CD8-positive, alpha-beta memory T cell (primary cell): ENCODE results near the gene ZNF407. TPM values are rescaled to one million over a fixed set of nuclear protein-coding genes. Genes with fewer than 3 reads are reported as not detected.

Experiments
- CTCF ChIA-PET: fragments of 350-600 bp; sonication (Branson Sonifier 250); formaldehyde crosslinking; loops from one replicate; lab custom pipeline; 2021; ENCODE audit warnings: antibody characterized with exemption; lab: Charles Lee
- POLR2A ChIA-PET: fragments of 350-600 bp; sonication (Branson Sonifier 250); formaldehyde crosslinking; loops from one replicate; lab custom pipeline; 2021; ENCODE audit warnings: antibody characterized with exemption; lab: Charles Lee
- DNase-seq, 5 donors: peaks; one replicate each; pipeline versions ENCODE4 v3.0.0 to v3.0.0-alpha.2; 2020 to 2022; ENCODE audit warnings: mixed read lengths in 1 of 5
- H3K27ac ChIP-seq: one replicate; pipeline ENCODE4 v1.7.0; 2013; ENCODE audit warnings: low read depth, mild to moderate bottlenecking, low read length, moderate library complexity
- H3K27me3 ChIP-seq: 2 replicates; pipeline ENCODE4 v1.7.0; 2013; ENCODE audit warnings: low read length, mild to moderate bottlenecking; ENCODE audit not compliant: insufficient read depth, poor library complexity, severe bottlenecking
- H3K36me3 ChIP-seq: 2 replicates; pipeline ENCODE4 v1.7.0; 2013; ENCODE audit warnings: mild to moderate bottlenecking, low read length, moderate library complexity; ENCODE audit not compliant: insufficient read depth
- H3K4me1 ChIP-seq: 2 replicates; pipeline ENCODE4 v1.7.0; 2013; ENCODE audit warnings: mild to moderate bottlenecking, low read length, moderate library complexity; ENCODE audit not compliant: insufficient read depth
- H3K4me3 ChIP-seq: 2 replicates; pipeline ENCODE4 v1.7.0; 2013; ENCODE audit warnings: mild to moderate bottlenecking, low read length
- H3K9me3 ChIP-seq: 2 replicates; pipeline ENCODE4 v1.7.0; 2013; ENCODE audit warnings: mild to moderate bottlenecking, low read length
- H3K27ac Mint-ChIP-seq, 8 donors: one replicate each; pipeline ENCODE4 v1.8.0; 2020 to 2021; ENCODE audit warnings: mixed read lengths in 8 of 8, mild to moderate bottlenecking in 6 of 8, inconsistent platforms in 3 of 8, moderate library complexity in 3 of 8
- H3K27me3 Mint-ChIP-seq, 2 donors: one replicate each; pipeline ENCODE4 v1.8.0; 2020 to 2021; ENCODE audit warnings: mixed read lengths in 2 of 2, mild to moderate bottlenecking in 1 of 2, moderate library complexity in 1 of 2
- H3K36me3 Mint-ChIP-seq, 3 donors: one replicate each; pipeline ENCODE4 v1.8.0; 2020 to 2021; ENCODE audit warnings: mixed read lengths in 3 of 3, inconsistent platforms in 1 of 3, mild to moderate bottlenecking in 1 of 3
- H3K4me1 Mint-ChIP-seq, 3 donors: one replicate each; pipeline ENCODE4 v1.8.0; 2020 to 2021; ENCODE audit warnings: mixed read lengths in 3 of 3, inconsistent platforms in 1 of 3, mild to moderate bottlenecking in 1 of 3
- H3K4me3 Mint-ChIP-seq, 7 donors: one replicate each; pipeline ENCODE4 v1.8.0; 2020 to 2021; ENCODE audit warnings: mixed read lengths in 7 of 7, mild to moderate bottlenecking in 6 of 7, moderate library complexity in 4 of 7, inconsistent platforms in 2 of 7
- H3K9me3 Mint-ChIP-seq, 5 donors: one replicate each; pipeline ENCODE4 v1.8.0; 2020 to 2022; ENCODE audit warnings: mixed read lengths in 5 of 5, mild to moderate bottlenecking in 3 of 5, moderate library complexity in 2 of 5, inconsistent platforms in 1 of 5
- polyA plus RNA-seq: library from polyadenylated mRNA; unstranded; fragments of 300-500 nt; fragmentation: Illumina TruSeq; gene quantifications from one replicate; pipeline ENCODE4 v1.2.3, GENCODE V29; 2021
- total RNA-seq, 2 experiments: library from RNA; stranded (reverse); gene quantifications; one replicate each; pipeline ENCODE4 v1.2.3, GENCODE V29; 2021

The ZNF407 gene
- total and polyA plus RNA-seq, 3 experiments from 2014 or later = 4.1 to 15.5 (median 14.9) TPM

DNA sequence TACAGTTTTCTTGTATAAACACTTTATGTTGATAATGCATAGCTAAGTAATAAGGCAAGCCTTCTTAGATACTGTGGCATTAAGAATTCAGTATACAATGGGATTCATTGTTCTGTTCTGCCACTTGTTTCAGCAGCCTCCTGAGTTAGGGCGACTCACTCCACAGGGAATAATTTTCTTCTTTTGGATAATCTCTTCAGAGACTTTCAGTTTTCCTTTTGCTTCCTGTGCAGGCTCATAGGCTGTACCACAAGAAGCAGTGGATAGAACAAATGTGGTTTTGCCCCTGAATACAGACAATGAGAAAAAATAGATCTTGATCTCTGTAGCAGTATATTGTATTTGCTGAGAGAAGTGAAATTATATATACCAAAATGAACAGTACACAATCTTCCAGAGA, 298.0 kb downstream of the ZNF407 start:
- H3K36me3 ChIP-seq = no peaks in the 10 kb centered on the region
- H3K27me3 ChIP-seq = no peaks in the 10 kb centered on the region
- no peak overlapping the region for H3K27ac ChIP-seq
- H3K36me3 Mint-ChIP-seq = peaks cover 0 to 13% (median 10%) of the 10 kb centered on the region in 3 donors
- POLR2A ChIA-PET = no interaction called here
- H3K4me1 ChIP-seq = no peaks in the 10 kb centered on the region
- no peak overlapping the region for H3K4me3 ChIP-seq
- H3K4me1 Mint-ChIP-seq = peaks cover 7 to 19% (median 16%) of the 10 kb centered on the region in 3 donors
- no peak for DNase-seq
- H3K4me3 Mint-ChIP-seq = no peak overlapping the region
- H3K27ac Mint-ChIP-seq = no peak overlapping the region
- CTCF ChIA-PET = no interaction called here
- no peaks in the 10 kb centered on the region for H3K9me3 ChIP-seq
- H3K27me3 Mint-ChIP-seq = no peaks in the 10 kb centered on the region
- H3K9me3 Mint-ChIP-seq = no peaks in the 10 kb centered on the region

- no peak overlapping the region for H3K4me3 Mint-ChIP-seq
- no peaks in the 10 kb centered on the region for H3K27me3 Mint-ChIP-seq
- no peaks in the 10 kb centered on the region for H3K4me1 ChIP-seq
- DNase-seq = peak; percentile 21 to 71 (median 31)
- no peak overlapping the region for H3K27ac ChIP-seq
- H3K36me3 ChIP-seq = no peaks in the 10 kb centered on the region
- peak overlapping the region in 3 of 8 donors; percentile 1 to 48 (median 13) for H3K27ac Mint-ChIP-seq
- no peaks in the 10 kb centered on the region for H3K9me3 ChIP-seq
- peaks cover 7 to 27% (median 23%) of the 10 kb centered on the region in 3 donors for H3K4me1 Mint-ChIP-seq
- no peaks in the 10 kb centered on the region for H3K9me3 Mint-ChIP-seq
- no peaks in the 10 kb centered on the region for H3K27me3 ChIP-seq
- H3K36me3 Mint-ChIP-seq = peaks cover 0 to 9% (median 8%) of the 10 kb centered on the region in 3 donors
- H3K4me3 ChIP-seq = no peak overlapping the region
- ChIA-PET CTCF (interaction anchor here (0.9 to 1.5 kb wide), 5 partner anchors 144 to 584 kb away, joined by 3 to 5 read pairs (median 3); no protein-coding TSS in a partner anchor), POLR2A (interaction anchor here (0.5 kb wide), 1 partner anchor 314 kb away, joined by 7 read pairs; the partner anchor contains the start of gene TSHZ1)
These were observed 298.8 kb downstream of the ZNF407 start for GRCh38 chr18:74896390-74896991.

- no peaks in the 10 kb centered on the region for H3K4me1 ChIP-seq
These were observed 300.4 kb downstream of the ZNF407 start for GRCh38 chr18:74897971-74898657.

DNA sequence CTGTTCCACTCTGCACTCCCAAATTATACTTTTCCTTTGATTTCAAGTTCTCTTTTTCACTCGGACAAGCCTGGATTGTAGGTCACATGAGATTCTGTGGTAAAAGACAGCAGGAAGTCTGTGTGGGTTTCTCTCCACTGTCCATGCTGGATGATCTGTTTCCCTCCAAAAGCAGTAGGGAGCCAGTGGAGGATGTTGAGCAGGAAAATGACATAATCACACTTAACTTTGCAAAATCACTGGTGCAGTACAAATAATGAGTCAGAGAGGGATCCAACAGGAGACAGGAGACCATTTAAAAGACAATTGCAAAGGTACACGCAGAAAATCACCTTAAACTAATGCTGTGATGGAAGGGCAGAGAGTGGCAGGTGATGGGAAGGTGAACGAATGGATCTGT, 301.3 kb downstream of the ZNF407 start:
- H3K27ac ChIP-seq = no peak overlapping the region
- Mint-ChIP-seq H3K27ac (peak overlapping the region in 1 of 8 donors; percentile 66), H3K9me3 (no peaks in the 10 kb centered on the region), H3K27me3 (no peaks in the 10 kb centered on the region), H3K36me3 (peaks cover 0 to 16% (median 9%) of the 10 kb centered on the region in 3 donors), H3K4me1 (peaks cover 7 to 30% (median 23%) of the 10 kb centered on the region in 3 donors), H3K4me3 (peak overlapping the region in 1 of 7 donors; percentile 48)
- DNase-seq = no peak
- CTCF ChIA-PET = no interaction called here
- no peaks in the 10 kb centered on the region for H3K36me3 ChIP-seq
- no peaks in the 10 kb centered on the region for H3K27me3 ChIP-seq
- H3K4me3 ChIP-seq = no peak overlapping the region
- no peaks in the 10 kb centered on the region for H3K9me3 ChIP-seq
- H3K4me1 ChIP-seq = no peaks in the 10 kb centered on the region
- POLR2A ChIA-PET = no interaction called here

More at GRCh38 chr18:74897971-74898657, 300.4 kb downstream of the ZNF407 start:
- no peak overlapping the region for H3K27ac ChIP-seq
- POLR2A ChIA-PET = no interaction called here
- no peaks in the 10 kb centered on the region for H3K36me3 ChIP-seq
- CTCF ChIA-PET = no interaction called here
- Mint-ChIP-seq H3K36me3 (peaks cover 0 to 16% (median 9%) of the 10 kb centered on the region in 3 donors), H3K4me1 (peaks cover 7 to 30% (median 23%) of the 10 kb centered on the region in 3 donors), H3K27me3 (no peaks in the 10 kb centered on the region), H3K4me3 (no peak overlapping the region), H3K27ac (peak overlapping the region in 1 of 8 donors; percentile 63), H3K9me3 (no peaks in the 10 kb centered on the region)
- H3K9me3 ChIP-seq = no peaks in the 10 kb centered on the region
- no peaks in the 10 kb centered on the region for H3K27me3 ChIP-seq
- DNase-seq = no peak
- no peak overlapping the region for H3K4me3 ChIP-seq

GRCh38 chr18:74899554-74899953, 301.9 kb downstream of the ZNF407 start:
- no peaks in the 10 kb centered on the region for H3K27me3 ChIP-seq
- H3K4me3 ChIP-seq = no peak overlapping the region
- H3K27me3 Mint-ChIP-seq = no peaks in the 10 kb centered on the region
- ChIA-PET POLR2A (no interaction called here), CTCF (no interaction called here)
- H3K36me3 ChIP-seq = no peaks in the 10 kb centered on the region
- no peaks in the 10 kb centered on the region for H3K4me1 ChIP-seq
- H3K9me3 Mint-ChIP-seq = no peaks in the 10 kb centered on the region
- H3K27ac Mint-ChIP-seq = peak overlapping the region in 3 of 8 donors; percentile 56 to 66 (median 64)
- H3K4me1 Mint-ChIP-seq = peaks cover 7 to 30% (median 23%) of the 10 kb centered on the region in 3 donors
- no peak overlapping the region for H3K27ac ChIP-seq
- H3K36me3 Mint-ChIP-seq = peaks cover under 1 to 19% (median 14%) of the 10 kb centered on the region in 3 donors
- DNase-seq = no peak
- H3K9me3 ChIP-seq = no peaks in the 10 kb centered on the region
- H3K4me3 Mint-ChIP-seq = peak overlapping the region in 1 of 7 donors; percentile 48

DNA sequence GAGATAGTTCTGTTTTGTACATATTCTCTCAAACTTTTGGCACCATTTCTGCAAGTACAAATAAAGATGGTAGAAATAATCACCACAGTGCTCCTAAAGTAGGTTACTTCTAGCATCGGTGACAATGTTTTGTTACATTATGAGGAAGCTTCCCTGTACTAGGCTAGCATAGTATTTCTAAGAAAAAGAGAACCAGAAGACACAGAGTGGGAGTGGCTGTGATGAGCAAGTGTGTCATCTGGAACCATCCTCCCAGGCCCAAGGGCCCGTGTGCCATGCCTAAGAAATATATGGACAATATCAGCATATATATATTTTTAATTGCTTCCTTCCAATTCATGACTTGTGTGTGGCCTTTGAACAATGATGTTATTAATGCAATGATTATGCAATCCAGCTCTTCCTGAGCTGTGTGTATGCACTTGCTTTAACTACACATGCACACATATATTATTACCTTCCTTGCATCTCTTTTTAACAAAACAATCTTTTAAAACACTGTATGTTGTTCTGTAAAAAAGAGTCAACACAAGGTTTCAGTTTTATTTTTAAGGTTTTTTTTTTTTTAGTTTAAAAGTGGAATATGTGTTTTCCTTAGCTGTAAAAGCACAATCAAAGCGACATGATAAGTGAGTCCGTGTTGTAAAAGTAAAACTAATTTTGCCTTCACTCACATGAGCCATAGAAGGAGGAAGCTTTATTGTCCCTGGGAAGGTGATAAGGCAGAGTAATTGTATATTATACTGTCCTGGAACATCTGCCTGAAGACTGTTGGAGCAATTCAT, 303.9 kb downstream of the ZNF407 start:
- ChIA-PET CTCF (interaction anchor here (1.4 kb wide), 1 partner anchor 260 kb away, joined by 3 read pairs; no protein-coding TSS in a partner anchor), POLR2A (no interaction called here)
- H3K4me3 ChIP-seq = no peak overlapping the region
- H3K27ac ChIP-seq = no peak overlapping the region
- Mint-ChIP-seq H3K27me3 (no peaks in the 10 kb centered on the region), H3K27ac (peak overlapping the region in 3 of 8 donors; percentile 6 to 91 (median 79)), H3K4me3 (peak overlapping the region in 1 of 7 donors; percentile 55), H3K36me3 (peaks cover 3 to 26% (median 21%) of the 10 kb centered on the region in 3 donors), H3K4me1 (peaks cover 3 to 26% (median 22%) of the 10 kb centered on the region in 3 donors), H3K9me3 (no peaks in the 10 kb centered on the region)
- no peaks in the 10 kb centered on the region for H3K27me3 ChIP-seq
- no peaks in the 10 kb centered on the region for H3K4me1 ChIP-seq
- no peaks in the 10 kb centered on the region for H3K36me3 ChIP-seq
- no peak for DNase-seq
- H3K9me3 ChIP-seq = no peaks in the 10 kb centered on the region

DNA sequence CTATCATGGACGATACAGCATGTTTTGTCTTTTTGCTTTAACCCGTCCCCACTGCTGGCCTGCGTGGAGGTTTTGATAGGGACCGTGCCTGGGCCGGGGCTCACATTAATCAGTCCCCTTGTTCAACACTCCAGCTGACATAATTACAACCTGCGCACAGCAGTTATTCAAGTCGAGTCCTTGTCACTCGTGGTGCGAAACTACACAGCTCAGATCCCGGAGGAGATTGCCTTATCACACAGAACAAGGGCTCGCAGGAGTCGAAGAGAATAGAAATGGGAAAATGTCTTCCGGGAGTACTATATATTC, 304.4 kb downstream of the ZNF407 start:
- no peaks in the 10 kb centered on the region for H3K4me1 ChIP-seq
- Mint-ChIP-seq H3K9me3 (no peaks in the 10 kb centered on the region), H3K27me3 (no peaks in the 10 kb centered on the region), H3K4me3 (no peak overlapping the region), H3K27ac (peak overlapping the region in 2 of 8 donors; percentile 32 to 79), H3K36me3 (peaks cover 3 to 26% (median 21%) of the 10 kb centered on the region in 3 donors), H3K4me1 (peaks cover 0 to 21% (median 19%) of the 10 kb centered on the region in 3 donors)
- ChIA-PET POLR2A (no interaction called here), CTCF (interaction anchor here (1.4 kb wide), 1 partner anchor 259 kb away, joined by 3 read pairs; no protein-coding TSS in a partner anchor)
- H3K27me3 ChIP-seq = no peaks in the 10 kb centered on the region
- DNase-seq = no peak
- no peaks in the 10 kb centered on the region for H3K36me3 ChIP-seq
- no peak overlapping the region for H3K27ac ChIP-seq
- no peaks in the 10 kb centered on the region for H3K9me3 ChIP-seq
- H3K4me3 ChIP-seq = no peak overlapping the region
